Esophagus squamous epithelium (tissue), 4 donors: ENCODE measurements around the gene RANBP3L.
"Not testable (repeated sequence)": the region's sequence is repeated elsewhere in the genome, so short reads cannot be mapped to it uniquely, and the experiment has no call there.

Experiments used
- CTCF ChIP-seq, 6 experiments: fragments of 450-650 bp in 4 of 6; fragments of 200-600 bp in 2 of 6; sonication (generic) in 2 of 6; IDR thresholded peaks; one replicate each; pipeline ENCODE4 v1.5.1; 2016 to 2019; ENCODE audit warnings: antibody characterized with exemption in 6 of 6, mild to moderate bottlenecking in 4 of 6, moderate library complexity in 4 of 6
- POLR2A ChIP-seq, 4 donors: fragments of 450-650 bp; IDR thresholded peaks; one replicate each; pipeline ENCODE4 v1.6.1; 2017; ENCODE audit warnings: antibody characterized with exemption in 4 of 4, mild to moderate bottlenecking in 4 of 4, moderate library complexity in 3 of 4

- TF ChIP-seq CTCF, POLR2A (IDR thresholded peaks at IDR 0.05): not testable (repeated sequence)
These were observed 31.0 kb upstream of the RANBP3L start for GRCh38 chr5:36332720-36333119.
